ENCODE measurements around the gene ACIN1. TPM values are rescaled to one million over a fixed set of nuclear protein-coding genes. Genes with fewer than 3 reads are reported as not detected.

ACIN1 gene
- total RNA-seq, 1 donor from 2014 or later: 184 TPM

- H3K9me3 Mint-ChIP-seq: no peaks in the 10 kb centered on the region
- Histone ChIP-seq H3K4me2 (no peak overlapping the region), H3K4me1 (peaks cover 14% of the 10 kb centered on the region), H3K9me3 (ENCODE audit: low read depth) (no peaks in the 10 kb centered on the region), H3K79me2 (ENCODE audit: low read depth) (no peaks in the 10 kb centered on the region), H3K9ac (no peak overlapping the region), H4K20me1 (ENCODE audit: low read depth) (no peaks in the 10 kb centered on the region), H3K27ac (no peak overlapping the region), H3K27me3 (no peaks in the 10 kb centered on the region), H3K36me3 (no peaks in the 10 kb centered on the region), H2AFZ (replicated peaks) (peak overlapping the region; percentile 63), H3K4me3 (no peak overlapping the region), H3F3A (ENCODE audit: low read depth) (no peaks in the 10 kb centered on the region)
- no peak overlapping the region for H3K4me3 Mint-ChIP-seq
- DNase-seq (ENCODE audit: low spot score): no peak
- H3K4me1 Mint-ChIP-seq: peaks cover 13% of the 10 kb centered on the region
- H3K36me3 Mint-ChIP-seq: peaks cover 5% of the 10 kb centered on the region
- no peak overlapping the region for H3K27ac Mint-ChIP-seq
- peaks cover 11% of the 10 kb centered on the region for H3K27me3 Mint-ChIP-seq (ENCODE audit: insufficient read depth, low read depth)
- TF ChIP-seq CTCF (IDR thresholded peaks at IDR 0.05) (no peak), EZH2 (IDR thresholded peaks at IDR 0.05) (no peak), EZH2phosphoT487 (IDR thresholded peaks at IDR 0.05) (no peak)
Observed at GRCh38 chr14:23043145-23043544, 51.8 kb downstream of the ACIN1 start.

- Histone ChIP-seq H2AFZ (replicated peaks) (no peak within 1 kb of the TSS), H3K4me1 (peaks cover 14% of the 10 kb centered on the region), H3K4me2 (no peak within 1 kb of the TSS), H4K20me1 (ENCODE audit: low read depth) (no peaks in the 10 kb centered on the region), H3K4me3 (no peak within 1 kb of the TSS), H3K27ac (no peak within 1 kb of the TSS), H3F3A (ENCODE audit: low read depth) (no peaks in the 10 kb centered on the region), H3K9ac (no peak within 1 kb of the TSS), H3K79me2 (ENCODE audit: low read depth) (no peaks in the 10 kb centered on the region), H3K36me3 (no peaks in the 10 kb centered on the region), H3K27me3 (no peaks in the 10 kb centered on the region), H3K9me3 (ENCODE audit: low read depth) (no peaks in the 10 kb centered on the region)
- DNase-seq (ENCODE audit: low spot score): no peak
- no peaks in the 10 kb centered on the region for H3K9me3 Mint-ChIP-seq
- no peak within 1 kb of the TSS for H3K27ac Mint-ChIP-seq
- H3K36me3 Mint-ChIP-seq: peaks cover 2% of the 10 kb centered on the region
- H3K4me3 Mint-ChIP-seq: peak within 1 kb of the TSS; percentile 43
- peaks cover 13% of the 10 kb centered on the region for H3K4me1 Mint-ChIP-seq
- no peak for TF ChIP-seq CTCF (IDR thresholded peaks at IDR 0.05)
- TF ChIP-seq EZH2phosphoT487 (IDR thresholded peaks at IDR 0.05): no peak
- no peak for TF ChIP-seq EZH2 (IDR thresholded peaks at IDR 0.05)
- H3K27me3 Mint-ChIP-seq (ENCODE audit: insufficient read depth, low read depth): peaks cover 8% of the 10 kb centered on the region
Observed at GRCh38 chr14:23042162-23042965, 52.6 kb downstream of the ACIN1 start, which contains the start of gene PSMB11. TSS of gene PSMB11 (plus strand) at chr14:23042212. CDS start at chr14:23042226, 14 bp downstream.

- Histone ChIP-seq H3K4me2 (no peak overlapping the region), H3K27me3 (no peaks in the 10 kb centered on the region), H3K4me1 (peaks cover 14% of the 10 kb centered on the region), H3K9me3 (ENCODE audit: low read depth) (no peaks in the 10 kb centered on the region), H3K27ac (no peak overlapping the region), H2AFZ (replicated peaks) (no peak overlapping the region), H4K20me1 (ENCODE audit: low read depth) (no peaks in the 10 kb centered on the region), H3K79me2 (ENCODE audit: low read depth) (no peaks in the 10 kb centered on the region), H3K36me3 (no peaks in the 10 kb centered on the region), H3F3A (ENCODE audit: low read depth) (no peaks in the 10 kb centered on the region), H3K4me3 (no peak overlapping the region), H3K9ac (no peak overlapping the region)
- DNase-seq (ENCODE audit: low spot score): no peak
- Mint-ChIP-seq H3K4me1 (peaks cover 13% of the 10 kb centered on the region), H3K4me3 (no peak overlapping the region), H3K36me3 (no peaks in the 10 kb centered on the region), H3K27ac (no peak overlapping the region), H3K27me3 (ENCODE audit: insufficient read depth, low read depth) (peaks cover 8% of the 10 kb centered on the region), H3K9me3 (no peaks in the 10 kb centered on the region)
- TF ChIP-seq EZH2 (IDR thresholded peaks at IDR 0.05) (no peak), CTCF (IDR thresholded peaks at IDR 0.05) (no peak), EZH2phosphoT487 (IDR thresholded peaks at IDR 0.05) (no peak)
Observed at GRCh38 chr14:23041729-23042128, 53.2 kb downstream of the ACIN1 start.

Data from neural progenitor cell (in vitro differentiated cells).